ENCODE results near the gene CNOT6L.

The CNOT6L gene

GRCh38 chr4:77706717-77707116, 112.5 kb downstream of the CNOT6L start:
- DNase-seq, result no peak

- DNase-seq, result no peak
These were observed 115.5 kb downstream of the CNOT6L start for GRCh38 chr4:77703666-77704065.

- no peak for DNase-seq
These were observed 118.0 kb downstream of the CNOT6L start for GRCh38 chr4:77701121-77701520.

GRCh38 chr4:77699731-77700210, 119.4 kb downstream of the CNOT6L start:
- DNase-seq, result no peak

GRCh38 chr4:77697860-77698590, 121.1 kb downstream of the CNOT6L start:
- DNase-seq, result peak; percentile 42

- no peak for DNase-seq
These were observed 123.4 kb downstream of the CNOT6L start for GRCh38 chr4:77695774-77696173.

- no peak for DNase-seq
These were observed 126.2 kb downstream of the CNOT6L start for GRCh38 chr4:77692847-77693432.

- no peak for DNase-seq
These were observed 137.4 kb downstream of the CNOT6L start for GRCh38 chr4:77681792-77682191.

GRCh38 chr4:77676842-77677241, 142.3 kb downstream of the CNOT6L start:
- no peak for DNase-seq

GRCh38 chr4:77671051-77671450, 148.1 kb downstream of the CNOT6L start:
- no peak for DNase-seq

GRCh38 chr4:77669946-77670590, 149.1 kb downstream of the CNOT6L start:
- no peak for DNase-seq

GRCh38 chr4:77665381-77666069, 153.6 kb downstream of the CNOT6L start:
- peak; percentile 8 for DNase-seq
